NOMO-1 treated with DMSO at 0.1 percent for 48 hours (cell line): Measurements from ENCODE around the gene HOOK2.

Source experiments
- DNase-seq: peaks from one replicate; lab custom pipeline; 2025; ENCODE audit not compliant: unreplicated experiment; lab: John Stamatoyannopoulos, UW

The HOOK2 gene

GRCh38 chr19:12783849-12784393 is 8.6 kb upstream of the HOOK2 start:
- no peak for DNase-seq

- no peak for DNase-seq
Observed at GRCh38 chr19:12783291-12783848, 8.0 kb upstream of the HOOK2 start.

GRCh38 chr19:12782424-12783290 is 7.3 kb upstream of the HOOK2 start:
- peak; percentile 57 for DNase-seq

- DNase-seq: no peak
Observed at GRCh38 chr19:12782174-12782423, 6.7 kb upstream of the HOOK2 start.

- DNase-seq: peak; percentile 7
Observed at GRCh38 chr19:12779162-12779993, 4.0 kb upstream of the HOOK2 start.

GRCh38 chr19:12778905-12779161 is 3.5 kb upstream of the HOOK2 start:
- no peak for DNase-seq

- peak; percentile 32 for DNase-seq
Observed at GRCh38 chr19:12778017-12778904, 2.9 kb upstream of the HOOK2 start.

GRCh38 chr19:12777217-12778016 is 2.1 kb upstream of the HOOK2 start:
- peak; percentile 71 for DNase-seq

GRCh38 chr19:12773571-12773970 is 1.8 kb downstream of the HOOK2 start:
- no peak for DNase-seq

- DNase-seq: no peak
Observed at GRCh38 chr19:12772323-12772722, 3.0 kb downstream of the HOOK2 start.

- DNase-seq: no peak
Observed at GRCh38 chr19:12770922-12771321, 4.4 kb downstream of the HOOK2 start.

GRCh38 chr19:12769689-12770088 is 5.7 kb downstream of the HOOK2 start:
- DNase-seq: no peak

GRCh38 chr19:12767666-12768065 is 7.7 kb downstream of the HOOK2 start:
- DNase-seq: no peak

- no peak for DNase-seq
Observed at GRCh38 chr19:12767150-12767549, 8.2 kb downstream of the HOOK2 start.

GRCh38 chr19:12766051-12766521 is 9.3 kb downstream of the HOOK2 start:
- DNase-seq: peak; percentile 44

GRCh38 chr19:12764698-12765097 is 10.7 kb downstream of the HOOK2 start:
- DNase-seq: no peak

- DNase-seq: no peak
Observed at GRCh38 chr19:12763100-12763499, 12.3 kb downstream of the HOOK2 start.

GRCh38 chr19:12759686-12760085 is 15.7 kb downstream of the HOOK2 start:
- DNase-seq: no peak

GRCh38 chr19:12757544-12758274 is 17.6 kb downstream of the HOOK2 start:
- peak; percentile 57 for DNase-seq
